SK-N-MC (cell line): Measurements from ENCODE around the gene CEACAM5.

Experiments
- EZH2 ChIP-seq: fragments of 200-600 bp; sonication (generic); IDR thresholded peaks from one replicate; pipeline ENCODE4 v1.6.1; 2017; ENCODE audit warnings: antibody characterized with exemption
- FOXP2 ChIP-seq: optimal IDR thresholded peaks from 2 replicates; pipeline ENCODE3; 2011; ENCODE audit warnings: mild to moderate bottlenecking, moderate library complexity; ENCODE audit not compliant: insufficient read depth; ENCODE audit errors: extremely low read length, control extremely low read depth
- POLR2AphosphoS5 ChIP-seq: IDR thresholded peaks from 2 replicates; pipeline ENCODE4 v1.6.1; 2012; ENCODE audit warnings: mild to moderate bottlenecking, low read depth, low read length, borderline replicate concordance

GRCh38 chr19:41745756-41746155, 37.3 kb downstream of the CEACAM5 start:
- no peak for TF ChIP-seq POLR2AphosphoS5
- TF ChIP-seq EZH2: no peak
- no peak for TF ChIP-seq FOXP2
